Measurements from ENCODE around the gene DHX57.

The DHX57 gene

DNA sequence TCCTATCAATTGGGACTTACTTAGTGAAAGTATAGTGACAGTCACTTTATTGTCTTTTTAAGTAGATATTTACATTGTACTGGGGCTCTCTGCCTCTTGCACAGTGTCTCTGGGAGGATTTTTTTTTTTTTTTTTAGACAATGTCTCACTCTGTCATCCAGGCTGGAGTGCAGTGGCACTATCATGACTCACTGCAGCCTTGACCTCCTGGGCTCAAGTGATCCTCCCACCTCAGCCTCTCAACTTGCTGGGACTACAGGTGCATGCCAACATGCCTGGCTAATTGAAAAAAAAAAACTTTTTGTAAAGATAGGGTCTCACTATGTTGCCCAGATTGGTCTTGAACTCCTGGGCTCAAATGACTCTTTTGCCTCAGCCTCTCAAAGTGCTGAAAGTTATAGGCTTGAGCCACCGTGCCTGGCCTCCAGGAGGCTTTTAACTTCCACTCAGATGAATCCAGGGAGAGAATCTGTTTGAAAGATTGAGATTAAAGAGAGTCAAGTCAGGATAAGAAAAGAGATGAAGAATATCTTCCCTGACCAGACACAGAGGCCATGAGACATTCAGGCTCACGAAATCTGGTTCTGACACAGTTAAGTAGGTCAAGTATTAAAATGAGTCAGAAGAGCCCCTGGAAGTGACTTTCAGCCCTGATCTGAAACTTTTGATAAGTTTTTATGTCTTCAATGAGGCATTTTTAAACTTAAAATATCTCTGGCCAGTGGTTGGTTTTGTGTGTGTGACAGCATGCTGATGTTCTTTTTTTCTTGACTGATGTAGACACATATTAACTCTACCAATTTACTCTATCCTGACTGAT is 32.2 kb upstream of the DHX57 start:
- TF ChIP-seq, protein P1, sequence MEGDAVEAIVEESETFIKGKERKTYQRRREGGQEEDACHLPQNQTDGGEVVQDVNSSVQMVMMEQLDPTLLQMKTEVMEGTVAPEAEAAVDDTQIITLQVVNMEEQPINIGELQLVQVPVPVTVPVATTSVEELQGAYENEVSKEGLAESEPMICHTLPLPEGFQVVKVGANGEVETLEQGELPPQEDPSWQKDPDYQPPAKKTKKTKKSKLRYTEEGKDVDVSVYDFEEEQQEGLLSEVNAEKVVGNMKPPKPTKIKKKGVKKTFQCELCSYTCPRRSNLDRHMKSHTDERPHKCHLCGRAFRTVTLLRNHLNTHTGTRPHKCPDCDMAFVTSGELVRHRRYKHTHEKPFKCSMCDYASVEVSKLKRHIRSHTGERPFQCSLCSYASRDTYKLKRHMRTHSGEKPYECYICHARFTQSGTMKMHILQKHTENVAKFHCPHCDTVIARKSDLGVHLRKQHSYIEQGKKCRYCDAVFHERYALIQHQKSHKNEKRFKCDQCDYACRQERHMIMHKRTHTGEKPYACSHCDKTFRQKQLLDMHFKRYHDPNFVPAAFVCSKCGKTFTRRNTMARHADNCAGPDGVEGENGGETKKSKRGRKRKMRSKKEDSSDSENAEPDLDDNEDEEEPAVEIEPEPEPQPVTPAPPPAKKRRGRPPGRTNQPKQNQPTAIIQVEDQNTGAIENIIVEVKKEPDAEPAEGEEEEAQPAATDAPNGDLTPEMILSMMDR (IDR thresholded peaks at IDR 0.05; ENCODE audit: low read depth, low read length, missing control alignments): no peak
- no peak overlapping the region for H3K4me3 ChIP-seq (ENCODE audit: low read depth, low read length)
- DNase-seq (ENCODE audit: low read depth): no peak
- in situ Hi-C loops (cut with HindIII; ENCODE audit: low sequenced_read_pairs): no loop called here

DNA sequence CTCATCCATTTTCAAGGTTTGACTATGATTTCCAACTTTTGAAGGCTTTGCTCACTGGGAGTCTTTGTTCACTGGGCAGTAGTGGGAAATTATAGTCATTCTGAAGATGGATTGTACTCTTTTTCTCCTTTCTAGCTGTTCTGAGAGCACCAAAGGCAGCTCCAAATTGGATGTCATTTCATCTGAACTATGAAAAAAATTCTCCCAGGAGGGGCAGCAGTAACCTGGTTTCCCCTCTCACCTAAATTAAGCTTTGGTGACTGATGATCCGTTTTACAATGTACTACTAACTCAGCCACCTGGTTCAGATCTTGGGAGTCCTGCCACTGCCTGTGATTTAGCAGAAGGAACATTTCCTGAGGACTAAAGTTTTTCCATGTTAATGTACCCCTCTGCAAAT is 31.5 kb upstream of the DHX57 start:
- DNase-seq (ENCODE audit: low read depth): no peak
- in situ Hi-C loops (cut with HindIII; ENCODE audit: low sequenced_read_pairs): no loop called here
- TF ChIP-seq, protein P1 (IDR thresholded peaks at IDR 0.05; ENCODE audit: low read depth, low read length, missing control alignments): no peak
- H3K4me3 ChIP-seq (ENCODE audit: low read depth, low read length): no peak overlapping the region

DNA sequence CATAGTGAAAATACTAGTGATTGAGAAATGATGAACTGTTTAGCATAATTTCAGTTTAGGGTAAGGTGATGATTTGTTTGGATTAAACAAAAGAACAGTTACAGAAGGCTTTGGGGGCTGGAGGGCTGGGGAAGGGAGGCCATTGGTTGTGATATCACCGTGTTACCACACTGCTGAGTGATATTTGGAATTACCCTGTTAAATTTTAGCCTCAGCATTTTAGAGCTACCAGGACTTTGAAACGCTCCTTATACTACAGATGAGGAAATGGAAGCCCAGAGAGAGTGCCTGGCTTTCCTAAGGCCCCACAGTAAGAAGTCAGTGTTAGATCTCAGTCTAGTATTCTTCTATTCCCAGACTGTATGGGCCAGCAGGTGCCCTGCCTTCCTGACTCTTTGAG is 29.5 kb upstream of the DHX57 start:
- DNase-seq (ENCODE audit: low read depth): no peak
- TF ChIP-seq, protein P1 (IDR thresholded peaks at IDR 0.05; ENCODE audit: low read depth, low read length, missing control alignments): no peak
- H3K4me3 ChIP-seq (ENCODE audit: low read depth, low read length): no peak overlapping the region
- in situ Hi-C loops (cut with HindIII; ENCODE audit: low sequenced_read_pairs): no loop called here

DNA sequence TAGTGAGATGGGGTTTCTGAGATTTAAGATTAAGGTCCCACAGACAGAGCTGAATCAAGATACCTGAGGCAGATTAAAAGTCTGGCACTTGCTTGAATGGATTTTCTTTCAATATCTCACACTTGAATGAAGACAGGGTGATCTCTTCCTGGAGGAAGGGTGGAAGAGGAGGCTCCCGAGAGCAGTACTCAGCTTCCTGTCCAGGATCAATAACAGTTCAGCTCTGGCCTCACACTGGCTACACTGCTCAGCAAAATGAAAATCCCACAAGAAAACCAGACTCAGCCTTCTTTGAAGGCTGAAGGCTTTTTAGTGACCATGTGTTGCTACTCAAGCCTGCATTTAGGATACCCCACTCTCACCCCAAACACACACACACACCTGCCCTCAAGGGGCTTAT is 25.0 kb upstream of the DHX57 start:
- TF ChIP-seq, protein P1 (IDR thresholded peaks at IDR 0.05; ENCODE audit: low read depth, low read length, missing control alignments): no peak
- in situ Hi-C loops (cut with HindIII; ENCODE audit: low sequenced_read_pairs): no loop called here
- DNase-seq (ENCODE audit: low read depth): no peak
- no peak overlapping the region for H3K4me3 ChIP-seq (ENCODE audit: low read depth, low read length)

DNA sequence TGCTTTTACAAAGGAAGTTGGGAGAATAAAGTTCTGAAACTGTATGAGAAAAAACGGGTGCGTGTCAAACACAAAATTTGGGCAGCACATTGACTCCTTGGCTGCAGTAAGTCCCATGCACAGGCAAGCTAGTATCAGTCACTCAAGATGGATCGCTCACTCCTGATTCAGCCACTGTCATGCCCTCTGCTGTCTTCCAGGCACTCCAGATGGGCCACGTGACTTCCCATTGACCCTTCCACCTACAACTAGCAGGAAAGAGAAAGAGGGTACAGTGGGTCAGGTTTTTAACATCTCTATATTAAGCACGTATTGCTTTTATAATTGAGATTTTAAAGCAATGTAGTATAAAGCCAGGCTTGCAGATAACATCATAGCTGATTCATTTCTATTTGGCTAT is 22.5 kb upstream of the DHX57 start:
- no peak for DNase-seq (ENCODE audit: low read depth)
- in situ Hi-C loops (cut with HindIII; ENCODE audit: low sequenced_read_pairs): no loop called here
- H3K4me3 ChIP-seq (ENCODE audit: low read depth, low read length): no peak overlapping the region
- TF ChIP-seq, protein P1 (IDR thresholded peaks at IDR 0.05; ENCODE audit: low read depth, low read length, missing control alignments): no peak

DNA sequence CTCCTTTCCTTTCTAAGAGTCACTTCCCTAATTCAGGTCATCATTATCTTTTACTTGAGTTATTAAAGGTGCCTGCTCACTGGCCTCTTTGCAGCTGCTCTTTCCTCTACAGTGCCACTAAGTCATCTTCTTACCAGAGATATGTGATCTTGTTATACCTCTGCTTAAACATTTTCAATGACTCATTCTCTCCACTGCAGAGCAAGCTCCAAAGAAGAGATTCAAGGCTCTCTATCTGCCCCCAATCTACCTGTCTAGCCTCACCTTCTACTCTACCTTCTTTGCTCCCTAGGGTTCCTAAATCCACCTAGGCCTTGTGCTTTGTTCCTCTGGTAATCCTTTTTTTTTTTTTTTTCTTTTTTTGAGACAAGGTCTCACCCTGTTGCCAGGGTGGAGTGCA is 17.1 kb upstream of the DHX57 start:
- in situ Hi-C loops (cut with HindIII; ENCODE audit: low sequenced_read_pairs): no loop called here
- TF ChIP-seq, protein P1 (IDR thresholded peaks at IDR 0.05; ENCODE audit: low read depth, low read length, missing control alignments): no peak
- H3K4me3 ChIP-seq (ENCODE audit: low read depth, low read length): no peak overlapping the region
- no peak for DNase-seq (ENCODE audit: low read depth)
